B cell (primary cell): ENCODE measurements around the gene IGF2BP3. TPM values are rescaled to one million over a fixed set of nuclear protein-coding genes. Genes with fewer than 3 reads are reported as not detected.

Experiments
- ATAC-seq: fragments of 200-7000 bp; cut with Tn5 transposase; one replicate; pipeline ENCODE4 v1.10.0; 2021; ENCODE audit warnings: low read depth, mild to moderate bottlenecking, moderate number of reproducible peaks, moderate library complexity
- CTCF ChIA-PET: fragments of 350-600 bp; sonication (Branson Sonifier 250); formaldehyde crosslinking; loops from one replicate; lab custom pipeline; 2021; ENCODE audit warnings: antibody characterized with exemption, inconsistent platforms; lab: Charles Lee
- POLR2A ChIA-PET: fragments of 350-600 bp; sonication (Branson Sonifier 250); formaldehyde crosslinking; loops from one replicate; lab custom pipeline; 2021; ENCODE audit warnings: antibody characterized with exemption; lab: Charles Lee
- DNase-seq: peaks from one replicate; pipeline ENCODE4 v3.0.0; 2013
- H2AFZ ChIP-seq: 2 replicates; pipeline ENCODE4 v1.6.1; 2012; ENCODE audit warnings: mild to moderate bottlenecking, low read depth, low read length; ENCODE audit not compliant: insufficient read depth, poor library complexity, severe bottlenecking
- H3K27ac ChIP-seq, 2 donors: 1 replicate in 1 of 2; 2 replicates in 1 of 2; pipeline ENCODE4 v1.5.1; 2012 to 2013; ENCODE audit warnings: low read length in 2 of 2, mild to moderate bottlenecking in 2 of 2, moderate library complexity in 1 of 2
- H3K27me3 ChIP-seq, 4 experiments: fragments of 200-600 bp in 1 of 4; sonication (generic) in 1 of 4; replicated peaks in 1 of 4; 1 replicate in 2 of 4; 2 replicates in 2 of 4; pipeline versions ENCODE4 v1.6.1 to v1.7.0; 2013 to 2016; ENCODE audit warnings: low read length in 3 of 4, mild to moderate bottlenecking in 2 of 4, mixed read lengths in 1 of 4, moderate library complexity in 1 of 4; ENCODE audit not compliant: insufficient read depth in 4 of 4, control insufficient read depth in 3 of 4; ENCODE audit errors: control extremely low read depth in 1 of 4
- H3K36me3 ChIP-seq, 2 experiments: replicated peaks in 1 of 2; 1 replicate in 1 of 2; 2 replicates in 1 of 2; pipeline versions ENCODE4 v1.6.1 to v1.7.1; 2013; ENCODE audit warnings: low read length in 1 of 2; ENCODE audit not compliant: insufficient read depth in 2 of 2, control insufficient read depth in 1 of 2; ENCODE audit errors: control extremely low read depth in 1 of 2, extremely low read depth in 1 of 2
- H3K4me1 ChIP-seq, 2 donors: fragments of 200-600 bp in 1 of 2; sonication (generic) in 1 of 2; 1 replicate in 1 of 2; 2 replicates in 1 of 2; pipeline versions ENCODE4 v1.5.1 to v1.6.1; 2013 to 2017; ENCODE audit warnings: low read length in 2 of 2; ENCODE audit not compliant: control insufficient read depth in 2 of 2, insufficient read depth in 2 of 2
- H3K4me2 ChIP-seq: replicated peaks from 2 replicates; pipeline ENCODE3; 2012; ENCODE audit warnings: mild to moderate bottlenecking, low read depth, low read length; ENCODE audit not compliant: poor library complexity, severe bottlenecking
- H3K4me3 ChIP-seq, 5 experiments: fragments of 200-600 bp in 1 of 5; sonication (generic) in 1 of 5; 1 replicate in 3 of 5; 2 replicates in 2 of 5; pipeline versions ENCODE4 v1.5.1 to v1.7.0; 2011 to 2016; ENCODE audit warnings: low read length in 4 of 5, mild to moderate bottlenecking in 4 of 5, low read depth in 2 of 5, control low read depth in 1 of 5, moderate library complexity in 1 of 5; ENCODE audit not compliant: insufficient read depth in 1 of 5; ENCODE audit errors: control extremely low read depth in 1 of 5, extremely low read depth in 1 of 5
- H3K79me2 ChIP-seq: fragments of 200-600 bp; sonication (generic); one replicate; pipeline ENCODE4 v1.6.0; 2016; ENCODE audit warnings: low read length; ENCODE audit not compliant: control insufficient read depth, insufficient read depth
- H3K9ac ChIP-seq: fragments of 200-600 bp; sonication (generic); 2 replicates; pipeline ENCODE4 v1.6.1; 2017; ENCODE audit warnings: mild to moderate bottlenecking, low read length, moderate library complexity
- H3K9me3 ChIP-seq, 3 donors: one replicate each; pipeline versions ENCODE4 v1.6.1 to v1.7.1; 2013; ENCODE audit warnings: low read length in 2 of 3; ENCODE audit not compliant: control insufficient read depth in 2 of 3, insufficient read depth in 1 of 3; ENCODE audit errors: control extremely low read depth in 1 of 3
- H4K20me1 ChIP-seq: 2 replicates; pipeline ENCODE4 v1.6.0; 2012; ENCODE audit warnings: mild to moderate bottlenecking, low read length; ENCODE audit not compliant: insufficient read depth, control insufficient read depth, poor library complexity, severe bottlenecking
- H3K27ac Mint-ChIP-seq: one replicate; pipeline ENCODE4 v1.8.0; 2021; ENCODE audit warnings: mixed read lengths
- H3K27me3 Mint-ChIP-seq: one replicate; pipeline ENCODE4 v1.8.0; 2021; ENCODE audit warnings: mixed read lengths
- H3K4me1 Mint-ChIP-seq: one replicate; pipeline ENCODE4 v1.8.0; 2021; ENCODE audit warnings: mixed read lengths
- H3K4me3 Mint-ChIP-seq: one replicate; pipeline ENCODE4 v1.8.0; 2021; ENCODE audit warnings: mixed read lengths
- H3K9me3 Mint-ChIP-seq: one replicate; pipeline ENCODE4 v1.8.0; 2022; ENCODE audit warnings: mixed read lengths; ENCODE audit not compliant: insufficient read depth
- EZH2 ChIP-seq: IDR thresholded peaks from 2 replicates; pipeline ENCODE4 v1.6.1; 2012; ENCODE audit warnings: borderline replicate concordance, low read depth, mild to moderate bottlenecking, moderate library complexity, low read length; ENCODE audit not compliant: insufficient read depth, poor library complexity, severe bottlenecking
- WGBS: methylation state at CpG from one replicate; pipeline ENCODE4 v1.1.5; 2013; ENCODE audit warnings: missing lambda C conversion rate; ENCODE audit not compliant: insufficient coverage; 5-methylcytosine and 5-hydroxymethylcytosine counted together
- intact Hi-C: fragments of 100-400 bp; cut with micrococcal nuclease; formaldehyde crosslinking; loops from one replicate; pipeline ENCODE4 v1.10.0; 2022
- polyA plus RNA-seq: library from polyadenylated mRNA; depleted of rRNA; stranded (reverse); fragments of >200 nt; gene quantifications from 2 replicates; pipeline ENCODE4 v1.2.3, GENCODE V29; 2012
- total RNA-seq, 2 donors: library from RNA; stranded (reverse); fragments of 120-200 nt in 1 of 2; gene quantifications; 1 replicate in 1 of 2; 2 replicates in 1 of 2; pipeline versions ENCODE4 v1.2.3 to v1.2.4, GENCODE V29; 2013 to 2022
- TF ChIP-seq, protein P1 (sequence below): fragments of 200-600 bp; IDR thresholded peaks from one replicate; pipeline ENCODE4 v1.8.0; 2022; ENCODE audit warnings: antibody characterized with exemption, mild to moderate bottlenecking

The IGF2BP3 gene
- total and polyA plus RNA-seq, 2 donors (not counting 1 experiment from before 2014, with no cell fraction given) = 0.63 to 10.0 TPM

DNA sequence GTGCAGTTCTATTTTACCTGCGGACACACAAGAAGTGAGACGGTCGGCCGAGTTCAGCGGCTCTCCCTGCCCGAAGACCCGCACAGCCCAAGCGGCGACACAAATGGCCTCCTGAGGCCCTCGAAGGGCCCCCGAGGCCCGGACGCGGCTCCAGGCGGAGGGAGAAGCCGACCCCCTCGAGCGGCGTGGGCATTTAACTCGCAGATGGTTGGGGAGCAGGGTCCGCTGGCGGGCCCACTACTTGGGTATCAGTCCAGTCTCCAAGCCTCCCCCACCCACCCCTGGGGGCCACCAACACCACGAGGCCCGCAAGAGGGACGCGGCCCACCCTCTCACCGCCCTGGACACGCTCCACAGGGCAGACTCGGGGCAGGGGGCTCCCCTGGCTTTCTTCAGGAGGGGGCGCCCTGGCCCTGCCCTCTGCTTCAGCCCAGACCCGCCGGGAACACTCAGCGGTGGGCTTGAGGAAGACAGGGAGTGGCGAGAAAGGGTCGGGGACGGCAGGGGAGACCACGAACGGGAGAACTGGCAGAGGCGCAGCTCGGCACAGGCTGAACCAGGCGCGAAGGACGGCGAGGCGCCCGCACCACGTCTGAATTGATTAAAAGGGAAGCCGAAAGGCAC lies 1.7 kb downstream of the IGF2BP3 start:
- peak overlapping the region; percentile 83 for H3K27ac Mint-ChIP-seq
- no peaks in the 10 kb centered on the region for H3K79me2 ChIP-seq
- no peak for ATAC-seq

More for the DNA sequence above, 1.7 kb downstream of the IGF2BP3 start:
- Histone ChIP-seq H4K20me1 (peaks cover 13% of the 10 kb centered on the region), H2AFZ (peak overlapping the region; percentile 72), H3K9me3 (peaks cover 0 to 33% (median 4%) of the 10 kb centered on the region in 3 donors), H3K9ac (peak overlapping the region; percentile 59), H3K27ac (peak overlapping the region in 1 of 2 donors; percentile 4), H3K4me3 (peak overlapping the region; percentile 36 to 86 (median 53)), H3K36me3 (peaks cover 0 to 1% of the 10 kb centered on the region in 2 experiments), H3K4me2 (peak overlapping the region; percentile 89), H3K27me3 (peaks cover 0 to 77% (median 65%) of the 10 kb centered on the region in 4 experiments), H3K4me1 (peaks cover 47 to 56% of the 10 kb centered on the region in 2 donors)
- ChIA-PET POLR2A (interaction anchor here (0.9 kb wide), 1 partner anchor 78 kb away, joined by 4 read pairs; no protein-coding TSS in a partner anchor), CTCF (interaction anchor here (1.5 to 2.1 kb wide), 2 partner anchors 55 to 123 kb away, joined by 3 to 5 read pairs; no protein-coding TSS in a partner anchor)
- Mint-ChIP-seq H3K4me1 (peaks cover 40% of the 10 kb centered on the region), H3K27me3 (peaks cover 54% of the 10 kb centered on the region), H3K9me3 (no peaks in the 10 kb centered on the region), H3K4me3 (peak overlapping the region; percentile 80)
- intact Hi-C loops = no loop called here
- no peak for DNase-seq
- TF ChIP-seq, protein P1, sequence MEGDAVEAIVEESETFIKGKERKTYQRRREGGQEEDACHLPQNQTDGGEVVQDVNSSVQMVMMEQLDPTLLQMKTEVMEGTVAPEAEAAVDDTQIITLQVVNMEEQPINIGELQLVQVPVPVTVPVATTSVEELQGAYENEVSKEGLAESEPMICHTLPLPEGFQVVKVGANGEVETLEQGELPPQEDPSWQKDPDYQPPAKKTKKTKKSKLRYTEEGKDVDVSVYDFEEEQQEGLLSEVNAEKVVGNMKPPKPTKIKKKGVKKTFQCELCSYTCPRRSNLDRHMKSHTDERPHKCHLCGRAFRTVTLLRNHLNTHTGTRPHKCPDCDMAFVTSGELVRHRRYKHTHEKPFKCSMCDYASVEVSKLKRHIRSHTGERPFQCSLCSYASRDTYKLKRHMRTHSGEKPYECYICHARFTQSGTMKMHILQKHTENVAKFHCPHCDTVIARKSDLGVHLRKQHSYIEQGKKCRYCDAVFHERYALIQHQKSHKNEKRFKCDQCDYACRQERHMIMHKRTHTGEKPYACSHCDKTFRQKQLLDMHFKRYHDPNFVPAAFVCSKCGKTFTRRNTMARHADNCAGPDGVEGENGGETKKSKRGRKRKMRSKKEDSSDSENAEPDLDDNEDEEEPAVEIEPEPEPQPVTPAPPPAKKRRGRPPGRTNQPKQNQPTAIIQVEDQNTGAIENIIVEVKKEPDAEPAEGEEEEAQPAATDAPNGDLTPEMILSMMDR = no peak
- peak; percentile 90 for TF ChIP-seq EZH2
- 2% methylated on average over 48 of the region's 48 CpGs for WGBS
